SK-N-SH treated with all-trans-retinoic acid at 6 μM for 48 hours (cell line): Measurements from ENCODE around the gene ZXDC.

Experiments
- ARNTL ChIP-seq: fragments of 450-650 bp; formaldehyde crosslinking; IDR thresholded peaks from 2 replicates; pipeline ENCODE4 v1.5.0; 2020; ENCODE audit warnings: low read depth, mild to moderate bottlenecking, moderate library complexity, borderline replicate concordance
- BACH2 ChIP-seq: fragments of 250-450 bp; sonication (Bioruptor Pico); IDR thresholded peaks from 2 replicates; pipeline ENCODE4 v1.9.0; 2021; ENCODE audit warnings: mild to moderate bottlenecking, borderline replicate concordance
- CSDC2 ChIP-seq: fragments of 250-450 bp; sonication (Bioruptor Pico); IDR thresholded peaks from 2 replicates; pipeline ENCODE4 v1.5.0; 2020; ENCODE audit warnings: mild to moderate bottlenecking, moderate library complexity
- ISL1 ChIP-seq: fragments of 250-450 bp; sonication (Bioruptor Pico); IDR thresholded peaks from 2 replicates; pipeline ENCODE4 v2.1.2; 2022; ENCODE audit warnings: mild to moderate bottlenecking, moderate library complexity
- ZFP3 ChIP-seq: fragments of 250-450 bp; sonication (Bioruptor Pico); IDR thresholded peaks from 2 replicates; pipeline ENCODE4 v1.5.0; 2020; ENCODE audit warnings: mild to moderate bottlenecking, moderate library complexity
- ZNF565 ChIP-seq: fragments of 450-650 bp; formaldehyde crosslinking; conservative IDR thresholded peaks from 2 replicates; pipeline ENCODE4 v1.5.0; 2020; ENCODE audit warnings: low read depth, mild to moderate bottlenecking, moderate library complexity
- TF ChIP-seq, protein P1 (sequence below): fragments of 250-450 bp; sonication (Bioruptor Pico); IDR thresholded peaks from 2 replicates; pipeline ENCODE4 v1.5.0; 2020; ENCODE audit warnings: mild to moderate bottlenecking, moderate library complexity
- TF ChIP-seq, protein P2 (sequence below): fragments of 250-450 bp; sonication (Bioruptor Pico); IDR thresholded peaks from 2 replicates; pipeline ENCODE4 v1.5.1; 2021; ENCODE audit warnings: mild to moderate bottlenecking, moderate library complexity
- TF ChIP-seq, protein P3 (sequence below): fragments of 250-450 bp; sonication (Bioruptor Pico); IDR thresholded peaks from 2 replicates; pipeline ENCODE4 v1.5.1; 2020; ENCODE audit warnings: low read depth, mild to moderate bottlenecking, moderate library complexity
- TF ChIP-seq, protein P4 (sequence below): fragments of 250-450 bp; sonication (Bioruptor Pico); IDR thresholded peaks from 2 replicates; pipeline ENCODE4 v1.8.0; 2021; ENCODE audit warnings: low read depth, mild to moderate bottlenecking, moderate library complexity, borderline replicate concordance

DNA sequence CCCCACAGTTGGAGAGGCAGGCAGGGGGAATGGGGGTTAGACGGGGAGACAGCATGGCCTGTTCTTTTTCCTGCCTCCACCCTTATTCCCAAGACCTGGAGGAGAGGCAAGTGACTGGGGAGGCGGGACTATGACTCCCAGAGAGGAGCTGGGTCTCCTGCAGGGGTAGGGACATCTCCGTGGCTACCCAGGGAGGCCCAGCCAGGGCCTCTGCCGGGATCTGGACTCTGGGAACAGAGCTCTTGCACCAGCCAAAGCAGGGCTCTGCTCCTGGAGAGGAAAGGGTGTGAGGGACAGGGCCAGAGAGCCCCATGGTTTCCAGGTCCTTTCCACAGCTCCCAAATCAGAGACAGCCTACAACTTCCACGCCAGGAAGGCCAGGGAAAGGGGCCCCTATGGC lies 58.2 kb downstream of the ZXDC start:
- TF ChIP-seq, protein P1, sequence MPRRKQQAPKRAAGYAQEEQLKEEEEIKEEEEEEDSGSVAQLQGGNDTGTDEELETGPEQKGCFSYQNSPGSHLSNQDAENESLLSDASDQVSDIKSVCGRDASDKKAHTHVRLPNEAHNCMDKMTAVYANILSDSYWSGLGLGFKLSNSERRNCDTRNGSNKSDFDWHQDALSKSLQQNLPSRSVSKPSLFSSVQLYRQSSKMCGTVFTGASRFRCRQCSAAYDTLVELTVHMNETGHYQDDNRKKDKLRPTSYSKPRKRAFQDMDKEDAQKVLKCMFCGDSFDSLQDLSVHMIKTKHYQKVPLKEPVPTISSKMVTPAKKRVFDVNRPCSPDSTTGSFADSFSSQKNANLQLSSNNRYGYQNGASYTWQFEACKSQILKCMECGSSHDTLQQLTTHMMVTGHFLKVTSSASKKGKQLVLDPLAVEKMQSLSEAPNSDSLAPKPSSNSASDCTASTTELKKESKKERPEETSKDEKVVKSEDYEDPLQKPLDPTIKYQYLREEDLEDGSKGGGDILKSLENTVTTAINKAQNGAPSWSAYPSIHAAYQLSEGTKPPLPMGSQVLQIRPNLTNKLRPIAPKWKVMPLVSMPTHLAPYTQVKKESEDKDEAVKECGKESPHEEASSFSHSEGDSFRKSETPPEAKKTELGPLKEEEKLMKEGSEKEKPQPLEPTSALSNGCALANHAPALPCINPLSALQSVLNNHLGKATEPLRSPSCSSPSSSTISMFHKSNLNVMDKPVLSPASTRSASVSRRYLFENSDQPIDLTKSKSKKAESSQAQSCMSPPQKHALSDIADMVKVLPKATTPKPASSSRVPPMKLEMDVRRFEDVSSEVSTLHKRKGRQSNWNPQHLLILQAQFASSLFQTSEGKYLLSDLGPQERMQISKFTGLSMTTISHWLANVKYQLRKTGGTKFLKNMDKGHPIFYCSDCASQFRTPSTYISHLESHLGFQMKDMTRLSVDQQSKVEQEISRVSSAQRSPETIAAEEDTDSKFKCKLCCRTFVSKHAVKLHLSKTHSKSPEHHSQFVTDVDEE: no peak
- no peak for TF ChIP-seq ISL1 (CRISPR knock-in tag)
- TF ChIP-seq BACH2 (CRISPR knock-in tag): no peak
- TF ChIP-seq, protein P2, sequence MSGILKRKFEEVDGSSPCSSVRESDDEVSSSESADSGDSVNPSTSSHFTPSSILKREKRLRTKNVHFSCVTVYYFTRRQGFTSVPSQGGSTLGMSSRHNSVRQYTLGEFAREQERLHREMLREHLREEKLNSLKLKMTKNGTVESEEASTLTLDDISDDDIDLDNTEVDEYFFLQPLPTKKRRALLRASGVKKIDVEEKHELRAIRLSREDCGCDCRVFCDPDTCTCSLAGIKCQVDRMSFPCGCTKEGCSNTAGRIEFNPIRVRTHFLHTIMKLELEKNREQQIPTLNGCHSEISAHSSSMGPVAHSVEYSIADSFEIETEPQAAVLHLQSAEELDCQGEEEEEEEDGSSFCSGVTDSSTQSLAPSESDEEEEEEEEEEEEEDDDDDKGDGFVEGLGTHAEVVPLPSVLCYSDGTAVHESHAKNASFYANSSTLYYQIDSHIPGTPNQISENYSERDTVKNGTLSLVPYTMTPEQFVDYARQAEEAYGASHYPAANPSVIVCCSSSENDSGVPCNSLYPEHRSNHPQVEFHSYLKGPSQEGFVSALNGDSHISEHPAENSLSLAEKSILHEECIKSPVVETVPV (CRISPR knock-in tag): no peak
- no peak for TF ChIP-seq ARNTL
- TF ChIP-seq CSDC2 (CRISPR knock-in tag): no peak
- no peak for TF ChIP-seq ZNF565 (CRISPR knock-in tag)
- TF ChIP-seq, protein P3, sequence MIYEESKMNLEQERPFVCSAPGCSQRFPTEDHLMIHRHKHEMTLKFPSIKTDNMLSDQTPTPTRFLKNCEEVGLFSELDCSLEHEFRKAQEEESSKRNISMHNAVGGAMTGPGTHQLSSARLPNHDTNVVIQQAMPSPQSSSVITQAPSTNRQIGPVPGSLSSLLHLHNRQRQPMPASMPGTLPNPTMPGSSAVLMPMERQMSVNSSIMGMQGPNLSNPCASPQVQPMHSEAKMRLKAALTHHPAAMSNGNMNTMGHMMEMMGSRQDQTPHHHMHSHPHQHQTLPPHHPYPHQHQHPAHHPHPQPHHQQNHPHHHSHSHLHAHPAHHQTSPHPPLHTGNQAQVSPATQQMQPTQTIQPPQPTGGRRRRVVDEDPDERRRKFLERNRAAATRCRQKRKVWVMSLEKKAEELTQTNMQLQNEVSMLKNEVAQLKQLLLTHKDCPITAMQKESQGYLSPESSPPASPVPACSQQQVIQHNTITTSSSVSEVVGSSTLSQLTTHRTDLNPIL (CRISPR knock-in tag): no peak
- TF ChIP-seq, protein P4, sequence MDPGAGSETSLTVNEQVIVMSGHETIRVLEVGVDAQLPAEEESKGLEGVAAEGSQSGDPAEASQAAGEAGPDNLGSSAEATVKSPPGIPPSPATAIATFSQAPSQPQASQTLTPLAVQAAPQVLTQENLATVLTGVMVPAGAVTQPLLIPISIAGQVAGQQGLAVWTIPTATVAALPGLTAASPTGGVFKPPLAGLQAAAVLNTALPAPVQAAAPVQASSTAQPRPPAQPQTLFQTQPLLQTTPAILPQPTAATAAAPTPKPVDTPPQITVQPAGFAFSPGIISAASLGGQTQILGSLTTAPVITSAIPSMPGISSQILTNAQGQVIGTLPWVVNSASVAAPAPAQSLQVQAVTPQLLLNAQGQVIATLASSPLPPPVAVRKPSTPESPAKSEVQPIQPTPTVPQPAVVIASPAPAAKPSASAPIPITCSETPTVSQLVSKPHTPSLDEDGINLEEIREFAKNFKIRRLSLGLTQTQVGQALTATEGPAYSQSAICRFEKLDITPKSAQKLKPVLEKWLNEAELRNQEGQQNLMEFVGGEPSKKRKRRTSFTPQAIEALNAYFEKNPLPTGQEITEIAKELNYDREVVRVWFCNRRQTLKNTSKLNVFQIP (CRISPR knock-in tag): no peak
- TF ChIP-seq ZFP3 (CRISPR knock-in tag): no peak
